Fibroblast of lung (primary cell): ENCODE data around the gene UBQLN4. TPM values are rescaled to one million over a fixed set of nuclear protein-coding genes. Genes with fewer than 3 reads are reported as not detected.

Experiments used
- DNase-seq, 2 donors: peaks; one replicate each; pipeline versions ENCODE4 v3.0.0 to v3.0.0-alpha.2; 2010; ENCODE audit warnings: low read depth in 2 of 2
- H2AFZ ChIP-seq: 2 replicates; pipeline ENCODE4 v1.5.1; 2012; ENCODE audit warnings: low read length, control low read depth, inconsistent platforms
- H3K27ac ChIP-seq: 2 replicates; pipeline ENCODE4 v1.5.1; 2011; ENCODE audit warnings: low read length, control low read depth; ENCODE audit not compliant: insufficient read depth
- H3K27me3 ChIP-seq: 2 replicates; pipeline ENCODE4 v1.5.1; 2011; ENCODE audit warnings: mild to moderate bottlenecking, low read length; ENCODE audit not compliant: control insufficient read depth, insufficient read depth
- H3K36me3 ChIP-seq: 2 replicates; pipeline ENCODE4 v1.5.1; 2011; ENCODE audit warnings: low read length; ENCODE audit not compliant: control insufficient read depth, insufficient read depth
- H3K4me1 ChIP-seq: 2 replicates; pipeline ENCODE4 v1.5.1; 2011; ENCODE audit warnings: low read length; ENCODE audit not compliant: control insufficient read depth, insufficient read depth; ENCODE audit errors: extremely low read depth
- H3K4me2 ChIP-seq: 2 replicates; pipeline ENCODE4 v1.5.1; 2011; ENCODE audit warnings: low read length, control low read depth; ENCODE audit not compliant: insufficient read depth; ENCODE audit errors: extremely low read depth
- H3K4me3 ChIP-seq, 4 experiments: fragments of 200-600 bp in 1 of 4; sonication (generic) in 1 of 4; replicated peaks in 1 of 4; 2 replicates each; pipeline ENCODE4 v1.5.1; 2011 to 2016; ENCODE audit warnings: low read length in 4 of 4, low read depth in 3 of 4, mild to moderate bottlenecking in 3 of 4, control low read depth in 2 of 4, inconsistent platforms in 1 of 4, mixed read lengths in 1 of 4; ENCODE audit not compliant: insufficient read depth in 1 of 4; ENCODE audit errors: control extremely low read depth in 1 of 4
- H3K79me2 ChIP-seq: 2 replicates; pipeline ENCODE4 v1.5.1; 2012; ENCODE audit warnings: mild to moderate bottlenecking, low read length, inconsistent platforms; ENCODE audit not compliant: control insufficient read depth, insufficient read depth
- H3K9ac ChIP-seq: 2 replicates; pipeline ENCODE4 v1.5.1; 2011; ENCODE audit warnings: mild to moderate bottlenecking, low read length, control low read depth; ENCODE audit not compliant: insufficient read depth
- H3K9me3 ChIP-seq: 2 replicates; pipeline ENCODE4 v1.5.1; 2012; ENCODE audit warnings: low read depth, low read length; ENCODE audit not compliant: control insufficient read depth, insufficient read depth
- H4K20me1 ChIP-seq: 2 replicates; pipeline ENCODE4 v1.5.1; 2011; ENCODE audit warnings: low read length; ENCODE audit not compliant: control insufficient read depth, insufficient read depth; ENCODE audit errors: extremely low read depth
- EZH2 ChIP-seq: IDR thresholded peaks from 2 replicates; pipeline ENCODE4 v1.5.1; 2012; ENCODE audit warnings: low read length, control low read depth, mild to moderate bottlenecking; ENCODE audit errors: missing control alignments
- polyA plus RNA-seq, 2 donors: library from polyadenylated mRNA; depleted of rRNA in 1 of 2; stranded (reverse) in 1 of 2; unstranded in 1 of 2; fragments of >200 nt; gene quantifications; 2 replicates each; pipeline ENCODE4 v1.2.1, GENCODE V29; 2011 to 2012; ENCODE audit warnings: missing spikeins in 1 of 2
- total RNA-seq: library from RNA; depleted of rRNA; stranded (reverse); fragments of >200 nt; gene quantifications from 2 replicates; pipeline ENCODE4 v1.2.1, GENCODE V29; 2014
- TF ChIP-seq, protein P1 (sequence below), 2 donors: IDR thresholded peaks in 1 of 2; conservative IDR thresholded peaks in 1 of 2; 1 replicate in 1 of 2; 2 replicates in 1 of 2; pipeline ENCODE4 v1.5.1; 2011 to 2012; ENCODE audit warnings: low read length in 2 of 2, control low read depth in 1 of 2, inconsistent platforms in 1 of 2, low read depth in 1 of 2, mild to moderate bottlenecking in 1 of 2

Gene UBQLN4
- total and polyA plus RNA-seq, 2 donors (not counting 1 experiment from before 2014, with no cell fraction given), result 11.1 to 12.5 TPM

DNA sequence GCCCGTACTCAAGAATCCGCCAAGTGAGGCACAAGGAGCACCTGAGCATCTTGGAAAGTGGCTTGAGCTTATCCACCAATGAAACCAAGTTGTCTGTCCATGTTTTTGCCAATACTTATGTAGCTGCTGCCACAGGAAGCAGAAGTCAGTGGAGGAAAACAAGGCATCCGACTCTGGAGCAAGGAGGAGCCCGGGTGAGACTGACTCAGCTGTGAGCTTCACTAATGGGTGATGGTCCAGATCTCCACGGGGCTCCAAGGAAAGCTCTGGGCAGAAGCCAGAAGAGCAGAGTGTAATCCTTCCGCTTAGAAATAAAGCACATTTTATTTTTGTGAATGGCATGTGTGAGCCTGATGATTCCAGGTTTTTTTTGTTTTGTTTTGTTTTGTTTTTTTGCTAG is 20.6 kb downstream of the UBQLN4 start:
- Histone ChIP-seq H3K27ac (no peak overlapping the region), H3K36me3 (no peaks in the 10 kb centered on the region), H3K79me2 (no peaks in the 10 kb centered on the region), H3K9ac (no peak overlapping the region), H3K4me1 (no peaks in the 10 kb centered on the region), H3K27me3 (no peaks in the 10 kb centered on the region), H3K4me3 (no peak overlapping the region), H3K9me3 (no peaks in the 10 kb centered on the region), H2AFZ (peak overlapping the region; percentile 33), H3K4me2 (no peak overlapping the region), H4K20me1 (no peaks in the 10 kb centered on the region)
- DNase-seq, result peak in 1 of 2 donors; percentile 24
- TF ChIP-seq, protein P1, sequence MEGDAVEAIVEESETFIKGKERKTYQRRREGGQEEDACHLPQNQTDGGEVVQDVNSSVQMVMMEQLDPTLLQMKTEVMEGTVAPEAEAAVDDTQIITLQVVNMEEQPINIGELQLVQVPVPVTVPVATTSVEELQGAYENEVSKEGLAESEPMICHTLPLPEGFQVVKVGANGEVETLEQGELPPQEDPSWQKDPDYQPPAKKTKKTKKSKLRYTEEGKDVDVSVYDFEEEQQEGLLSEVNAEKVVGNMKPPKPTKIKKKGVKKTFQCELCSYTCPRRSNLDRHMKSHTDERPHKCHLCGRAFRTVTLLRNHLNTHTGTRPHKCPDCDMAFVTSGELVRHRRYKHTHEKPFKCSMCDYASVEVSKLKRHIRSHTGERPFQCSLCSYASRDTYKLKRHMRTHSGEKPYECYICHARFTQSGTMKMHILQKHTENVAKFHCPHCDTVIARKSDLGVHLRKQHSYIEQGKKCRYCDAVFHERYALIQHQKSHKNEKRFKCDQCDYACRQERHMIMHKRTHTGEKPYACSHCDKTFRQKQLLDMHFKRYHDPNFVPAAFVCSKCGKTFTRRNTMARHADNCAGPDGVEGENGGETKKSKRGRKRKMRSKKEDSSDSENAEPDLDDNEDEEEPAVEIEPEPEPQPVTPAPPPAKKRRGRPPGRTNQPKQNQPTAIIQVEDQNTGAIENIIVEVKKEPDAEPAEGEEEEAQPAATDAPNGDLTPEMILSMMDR (conservative IDR thresholded peaks at IDR 0.05 in 1 of 2, IDR thresholded peaks at IDR 0.05 in 1 of 2; ENCODE audit: low read depth in 1 of 2, low read length in 2 of 2), result no peak
- no peak for TF ChIP-seq EZH2

DNA sequence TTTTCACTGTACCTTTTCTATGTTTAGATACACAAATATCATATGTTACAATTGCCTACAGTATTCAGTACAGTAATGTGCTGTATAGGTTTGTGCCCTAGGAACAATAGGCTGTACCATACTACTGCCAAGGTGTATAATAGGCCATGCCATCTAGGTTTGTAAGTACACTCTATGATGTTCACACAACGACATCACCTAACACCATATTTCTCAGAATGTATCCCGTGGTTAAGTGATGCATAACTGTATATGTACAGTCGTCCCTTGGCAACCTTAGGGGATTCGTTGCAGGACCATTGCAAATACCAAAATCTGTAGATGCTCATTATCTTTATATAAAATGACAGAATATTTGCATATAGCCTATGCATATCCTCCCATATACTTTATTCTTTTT is 27.0 kb downstream of the UBQLN4 start:
- Histone ChIP-seq H4K20me1 (no peaks in the 10 kb centered on the region), H3K9ac (no peak overlapping the region), H3K9me3 (no peaks in the 10 kb centered on the region), H3K4me3 (no peak overlapping the region), H3K79me2 (no peaks in the 10 kb centered on the region), H3K36me3 (no peaks in the 10 kb centered on the region), H3K27me3 (no peaks in the 10 kb centered on the region), H3K27ac (no peak overlapping the region), H2AFZ (no peak overlapping the region), H3K4me2 (no peak overlapping the region), H3K4me1 (no peaks in the 10 kb centered on the region)
- no peak for TF ChIP-seq EZH2
- TF ChIP-seq, protein P1 (conservative IDR thresholded peaks at IDR 0.05 in 1 of 2, IDR thresholded peaks at IDR 0.05 in 1 of 2; ENCODE audit: low read depth in 1 of 2, low read length in 2 of 2), result no peak
- no peak for DNase-seq

DNA sequence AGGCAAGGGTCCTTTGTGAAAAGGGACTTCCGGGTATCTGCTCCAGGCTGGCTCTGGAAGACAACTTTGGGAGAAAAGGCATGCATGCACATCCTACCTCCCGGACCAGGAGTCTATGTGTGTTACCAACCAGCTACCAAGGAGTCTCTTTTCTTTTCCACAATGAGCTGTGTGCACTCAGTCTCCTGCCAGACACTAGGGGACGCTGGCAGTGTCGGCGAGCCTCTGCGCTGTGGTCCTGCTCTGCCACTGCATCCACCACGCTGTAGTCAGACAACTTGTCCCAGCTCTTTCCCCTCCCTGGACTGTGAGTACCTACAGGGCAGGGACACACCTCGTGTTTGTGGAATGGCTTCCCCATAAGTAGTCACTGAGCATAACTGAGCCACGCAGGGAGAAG is 27.7 kb downstream of the UBQLN4 start:
- H2AFZ ChIP-seq, result peak overlapping the region; percentile 93
- H3K27me3 ChIP-seq, result no peaks in the 10 kb centered on the region
- H3K9ac ChIP-seq, result no peak overlapping the region
- no peak overlapping the region for H3K27ac ChIP-seq
- no peaks in the 10 kb centered on the region for H4K20me1 ChIP-seq
- no peak for TF ChIP-seq EZH2
- TF ChIP-seq, protein P1 (conservative IDR thresholded peaks at IDR 0.05 in 1 of 2, IDR thresholded peaks at IDR 0.05 in 1 of 2; ENCODE audit: low read depth in 1 of 2, low read length in 2 of 2), result peak; percentile 52 to 78
- no peaks in the 10 kb centered on the region for H3K4me1 ChIP-seq
- no peaks in the 10 kb centered on the region for H3K36me3 ChIP-seq
- H3K79me2 ChIP-seq, result no peaks in the 10 kb centered on the region
- H3K4me3 ChIP-seq, result no peak overlapping the region
- H3K9me3 ChIP-seq, result no peaks in the 10 kb centered on the region
- DNase-seq, result peak; percentile 36 to 39
- no peak overlapping the region for H3K4me2 ChIP-seq
